HL-60/S4 treated with phorbol 12-myristate 13-acetate at 8.2 ng/mL for 4 days and 3 days (cell line): ENCODE data around the gene FOXR2.

Experiments
- in situ Hi-C: fragments of 300-500 bp; cut with MboI; formaldehyde crosslinking; loops from 2 replicates; pipeline ENCODE4 v1.15.0; 2022; ENCODE audit warnings: low sequenced_read_pairs

FOXR2 gene, protein sequence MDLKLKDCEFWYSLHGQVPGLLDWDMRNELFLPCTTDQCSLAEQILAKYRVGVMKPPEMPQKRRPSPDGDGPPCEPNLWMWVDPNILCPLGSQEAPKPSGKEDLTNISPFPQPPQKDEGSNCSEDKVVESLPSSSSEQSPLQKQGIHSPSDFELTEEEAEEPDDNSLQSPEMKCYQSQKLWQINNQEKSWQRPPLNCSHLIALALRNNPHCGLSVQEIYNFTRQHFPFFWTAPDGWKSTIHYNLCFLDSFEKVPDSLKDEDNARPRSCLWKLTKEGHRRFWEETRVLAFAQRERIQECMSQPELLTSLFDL

DNA sequence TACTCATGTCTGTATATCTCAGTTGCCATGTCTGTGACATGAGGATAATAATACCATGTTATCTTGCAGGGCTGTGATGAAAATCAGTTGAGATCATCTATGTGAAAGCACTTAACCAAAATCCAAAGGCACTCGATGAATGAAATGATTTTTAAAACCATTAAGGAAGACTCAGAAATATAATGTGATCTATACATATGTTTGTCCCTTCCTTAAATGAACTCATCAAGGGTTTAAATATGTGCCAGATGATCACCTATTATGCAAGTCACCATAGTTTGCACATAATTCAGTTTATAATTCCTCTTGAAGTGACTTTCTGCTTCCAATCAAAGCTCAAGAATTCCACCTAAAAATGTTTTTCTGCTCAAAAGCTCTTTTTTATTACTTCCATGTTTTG lies at the start of gene FOXR2:
Gene FOXR2 (plus strand): TSS at position 301 of the 400 bp plus-strand sequence. CDS start 312 bp downstream, outside the sequence.
- in situ Hi-C loops = no loop called here

DNA sequence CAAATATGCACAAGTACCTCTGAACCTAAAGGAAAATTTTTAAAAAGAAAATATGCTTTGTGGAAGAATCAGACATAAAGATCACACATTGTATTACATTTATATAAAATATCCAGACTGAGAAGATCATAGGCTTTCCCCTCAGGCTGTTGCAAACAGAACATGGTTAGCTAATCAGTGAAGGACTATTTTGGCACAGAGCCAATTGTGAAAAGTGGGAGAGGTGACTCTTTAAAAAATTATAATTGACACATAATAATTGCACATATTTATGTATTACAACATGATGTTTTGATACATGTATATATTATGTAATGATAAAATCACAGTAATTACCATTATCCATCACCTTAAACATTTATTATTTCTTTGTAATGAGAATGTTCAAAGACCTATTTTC lies 44.1 kb upstream of the FOXR2 start:
- in situ Hi-C loops = no loop called here

DNA sequence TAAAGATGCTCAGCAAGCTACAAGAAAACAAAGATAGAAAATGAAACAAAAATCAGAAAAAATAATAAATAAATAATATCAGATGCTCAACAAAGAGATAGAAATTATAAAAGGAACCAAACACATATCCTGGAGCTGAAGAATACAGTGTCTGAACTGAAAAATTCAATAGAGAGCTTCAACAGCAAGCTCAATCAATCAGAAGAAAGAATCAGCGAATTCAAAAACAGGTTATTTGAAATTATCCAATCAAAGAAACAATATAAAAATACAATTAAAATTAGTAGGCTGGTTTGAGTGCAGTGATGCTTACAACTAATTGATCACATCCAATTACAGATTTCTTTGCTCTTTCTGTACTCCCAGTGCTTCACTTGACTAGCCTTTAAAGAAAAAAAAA lies 40.8 kb upstream of the FOXR2 start:
- in situ Hi-C loops = no loop called here

DNA sequence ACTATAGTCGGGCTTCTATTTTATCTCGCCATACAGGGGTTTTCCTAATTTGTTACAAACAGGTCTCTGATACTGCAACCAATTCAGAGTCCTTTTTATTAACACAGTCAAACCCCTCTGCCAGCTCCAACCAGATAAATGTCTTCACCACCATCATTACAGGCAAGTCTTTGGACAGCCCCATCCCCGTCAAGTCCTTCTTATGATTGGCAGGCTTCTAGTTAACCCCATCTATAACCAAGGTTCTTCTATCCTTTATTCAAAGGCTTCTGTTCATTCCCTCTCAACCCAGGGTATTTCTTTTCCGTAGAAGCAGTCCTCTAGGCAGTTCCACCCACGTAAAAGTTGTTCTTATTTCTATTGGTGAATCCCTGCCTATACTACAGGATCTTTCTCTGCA lies 29.9 kb upstream of the FOXR2 start:
- in situ Hi-C loops = no loop called here

DNA sequence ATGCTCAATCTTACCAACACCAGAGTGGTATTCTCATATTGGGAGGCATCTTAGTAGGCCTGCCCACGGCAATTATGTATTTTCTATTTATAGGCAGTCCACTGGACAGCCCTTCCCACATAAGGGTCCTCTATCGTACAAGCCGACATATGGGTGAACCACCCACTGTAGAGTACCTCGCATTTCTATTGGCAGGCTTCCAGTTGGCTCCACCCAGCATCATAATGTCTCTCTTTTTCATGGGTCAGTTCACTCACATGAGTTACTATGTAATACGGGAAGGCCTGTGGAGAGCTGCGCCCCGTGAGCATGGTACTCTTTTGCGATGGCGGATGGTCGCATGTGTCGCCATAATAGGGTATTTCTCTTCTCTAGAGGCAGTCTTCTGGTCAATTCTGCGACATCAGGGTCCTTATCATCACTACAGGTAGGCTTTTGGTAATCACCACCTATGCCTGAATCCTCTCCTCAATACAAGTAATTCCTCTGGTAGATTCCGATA lies 29.4 kb upstream of the FOXR2 start:
- in situ Hi-C loops = no loop called here

- in situ Hi-C loops = no loop called here
Measured at GRCh38 chrX:55598333-55598732, 24.9 kb upstream of the FOXR2 start.

DNA sequence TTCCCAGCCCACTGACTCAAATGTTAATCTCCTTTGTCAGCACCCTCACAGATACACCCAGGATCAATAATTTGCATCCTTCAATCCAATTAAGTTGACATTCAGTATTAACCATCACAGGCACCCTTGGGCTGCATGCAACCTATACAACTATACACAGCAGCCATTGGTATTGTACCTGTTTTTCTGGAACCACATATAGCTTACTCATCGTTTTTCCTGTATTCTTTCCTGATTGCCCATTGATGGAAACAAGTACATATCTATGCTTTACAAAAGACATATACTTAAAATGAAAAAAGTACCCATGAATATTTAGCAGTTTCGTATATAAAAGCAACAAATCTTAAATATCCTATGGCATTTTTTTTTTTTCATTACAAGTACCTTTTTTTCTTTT lies 3.7 kb upstream of the FOXR2 start:
- in situ Hi-C loops = no loop called here

GRCh38 chrX:55624403-55624802 lies 1.2 kb downstream of the FOXR2 start:
- in situ Hi-C loops = no loop called here

- in situ Hi-C loops = no loop called here
Measured at GRCh38 chrX:55636109-55636508, 12.9 kb downstream of the FOXR2 start.

GRCh38 chrX:55638933-55639332 lies 15.7 kb downstream of the FOXR2 start:
- in situ Hi-C loops = no loop called here

GRCh38 chrX:55640854-55641253 lies 17.7 kb downstream of the FOXR2 start:
- in situ Hi-C loops = no loop called here

DNA sequence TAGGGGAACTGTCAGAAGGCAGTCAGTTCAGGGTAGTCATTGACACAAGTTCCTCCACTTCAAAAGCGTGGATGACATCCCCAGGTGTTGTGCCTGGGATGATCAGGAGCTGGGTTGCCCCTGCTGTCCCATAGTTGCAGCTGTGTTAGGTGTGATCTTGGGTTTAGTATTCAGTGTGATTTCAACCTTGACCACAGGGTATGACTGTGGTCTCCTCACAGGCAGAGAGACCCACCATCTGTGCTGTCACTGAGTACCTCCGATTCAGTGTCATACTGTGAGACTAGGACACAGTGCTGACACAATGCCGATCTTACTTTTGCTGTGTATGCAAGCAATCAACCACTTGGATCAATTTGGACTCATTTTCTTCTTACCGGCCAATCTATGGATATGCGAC lies 25.2 kb downstream of the FOXR2 start:
- in situ Hi-C loops = no loop called here

GRCh38 chrX:55659931-55660330 lies 36.7 kb downstream of the FOXR2 start:
- in situ Hi-C loops = no loop called here

DNA sequence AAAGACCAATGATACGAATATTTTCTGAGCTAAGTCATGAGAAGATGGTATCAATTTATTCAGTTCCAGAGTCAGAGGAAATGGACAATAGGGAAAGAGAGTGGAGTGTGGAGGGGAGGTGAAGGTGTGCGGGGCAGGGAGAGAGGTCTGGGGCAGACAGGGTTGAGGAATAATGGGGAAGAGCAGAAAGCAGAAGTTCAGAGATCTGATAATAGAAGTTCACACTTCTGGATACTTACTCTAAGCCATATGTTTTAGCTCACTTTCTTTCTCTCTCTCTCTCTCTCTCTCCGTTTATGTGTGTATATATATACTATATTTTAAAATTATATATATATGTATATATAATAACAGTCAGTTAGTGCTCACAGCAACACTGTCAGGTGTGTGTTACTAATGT lies 40.4 kb downstream of the FOXR2 start:
- in situ Hi-C loops = no loop called here

DNA sequence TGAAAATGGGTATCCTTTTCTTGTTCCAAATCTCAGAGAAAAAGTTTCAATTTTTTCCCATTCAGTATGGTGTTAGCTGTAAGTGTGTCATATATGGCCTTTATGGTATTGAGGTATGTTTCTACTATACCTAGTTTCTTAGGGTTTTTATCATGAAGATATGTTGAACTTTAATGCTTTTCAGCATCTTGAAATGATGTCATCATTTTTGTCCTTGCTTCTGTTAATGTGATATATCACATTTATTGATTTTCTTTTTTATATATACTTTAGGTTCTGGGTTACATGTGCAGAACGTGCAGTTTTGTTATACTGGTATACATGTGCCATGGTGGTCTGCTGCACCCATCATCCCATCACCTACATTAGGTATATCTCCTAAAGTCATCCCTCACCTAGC lies 44.9 kb downstream of the FOXR2 start:
- in situ Hi-C loops = no loop called here
